ENCODE measurements around the gene POLR3G.

POLR3G gene

GRCh38 chr5:90474235-90475107 is at the start of gene POLR3G, which contains the start of gene MBLAC2:
TSS of gene POLR3G (plus strand) at chr5:90474864. CDS start at chr5:90485568, 10,704 bp downstream.
TSS of gene MBLAC2 (minus strand) at chr5:90474771. CDS start at chr5:90474292, 479 bp downstream.
- Histone ChIP-seq H3K4me3 (ENCODE audit: low read depth, low read length) (peak within 1 kb of the TSS; percentile 88), H3K36me3 (ENCODE audit: control insufficient read depth, insufficient read depth, low read length) (no peaks in the 10 kb centered on the region), H3K27me3 (ENCODE audit: control insufficient read depth, insufficient read depth, low read length) (no peaks in the 10 kb centered on the region), H3K4me1 (ENCODE audit: control insufficient read depth, insufficient read depth, low read length) (peaks cover 20% of the 10 kb centered on the region), H3K9me3 (ENCODE audit: control insufficient read depth, insufficient read depth, low read length) (no peaks in the 10 kb centered on the region), H3K9ac (ENCODE audit: low read depth, low read length) (peak within 1 kb of the TSS; percentile 84)

- H3K9me3 ChIP-seq (ENCODE audit: control insufficient read depth, insufficient read depth, low read length): no peaks in the 10 kb centered on the region
- no peak overlapping the region for H3K9ac ChIP-seq (ENCODE audit: low read depth, low read length)
- no peaks in the 10 kb centered on the region for H3K4me1 ChIP-seq (ENCODE audit: control insufficient read depth, insufficient read depth, low read length)
- H3K36me3 ChIP-seq (ENCODE audit: control insufficient read depth, insufficient read depth, low read length): no peaks in the 10 kb centered on the region
- H3K27me3 ChIP-seq (ENCODE audit: control insufficient read depth, insufficient read depth, low read length): no peaks in the 10 kb centered on the region
- H3K4me3 ChIP-seq (ENCODE audit: low read depth, low read length): no peak overlapping the region
These were observed 40.4 kb upstream of the POLR3G start for GRCh38 chr5:90434116-90434714.

GRCh38 chr5:90437663-90438062 is 37.0 kb upstream of the POLR3G start:
- Histone ChIP-seq H3K4me3 (ENCODE audit: low read depth, low read length) (no peak overlapping the region), H3K27me3 (ENCODE audit: control insufficient read depth, insufficient read depth, low read length) (no peaks in the 10 kb centered on the region), H3K36me3 (ENCODE audit: control insufficient read depth, insufficient read depth, low read length) (no peaks in the 10 kb centered on the region), H3K4me1 (ENCODE audit: control insufficient read depth, insufficient read depth, low read length) (no peaks in the 10 kb centered on the region), H3K9ac (ENCODE audit: low read depth, low read length) (no peak overlapping the region), H3K9me3 (ENCODE audit: control insufficient read depth, insufficient read depth, low read length) (no peaks in the 10 kb centered on the region)

GRCh38 chr5:90438100-90438499 is 36.6 kb upstream of the POLR3G start:
- no peaks in the 10 kb centered on the region for H3K4me1 ChIP-seq (ENCODE audit: control insufficient read depth, insufficient read depth, low read length)
- no peaks in the 10 kb centered on the region for H3K27me3 ChIP-seq (ENCODE audit: control insufficient read depth, insufficient read depth, low read length)
- H3K9ac ChIP-seq (ENCODE audit: low read depth, low read length): no peak overlapping the region
- no peaks in the 10 kb centered on the region for H3K9me3 ChIP-seq (ENCODE audit: control insufficient read depth, insufficient read depth, low read length)
- H3K36me3 ChIP-seq (ENCODE audit: control insufficient read depth, insufficient read depth, low read length): no peaks in the 10 kb centered on the region
- H3K4me3 ChIP-seq (ENCODE audit: low read depth, low read length): no peak overlapping the region

GRCh38 chr5:90440644-90441043 is 34.0 kb upstream of the POLR3G start:
- H3K9ac ChIP-seq (ENCODE audit: low read depth, low read length): no peak overlapping the region
- no peaks in the 10 kb centered on the region for H3K27me3 ChIP-seq (ENCODE audit: control insufficient read depth, insufficient read depth, low read length)
- H3K9me3 ChIP-seq (ENCODE audit: control insufficient read depth, insufficient read depth, low read length): no peaks in the 10 kb centered on the region
- H3K4me3 ChIP-seq (ENCODE audit: low read depth, low read length): no peak overlapping the region
- no peaks in the 10 kb centered on the region for H3K36me3 ChIP-seq (ENCODE audit: control insufficient read depth, insufficient read depth, low read length)
- no peaks in the 10 kb centered on the region for H3K4me1 ChIP-seq (ENCODE audit: control insufficient read depth, insufficient read depth, low read length)

GRCh38 chr5:90446961-90447360 is 27.7 kb upstream of the POLR3G start:
- Histone ChIP-seq H3K9me3 (ENCODE audit: control insufficient read depth, insufficient read depth, low read length) (no peaks in the 10 kb centered on the region), H3K4me1 (ENCODE audit: control insufficient read depth, insufficient read depth, low read length) (no peaks in the 10 kb centered on the region), H3K4me3 (ENCODE audit: low read depth, low read length) (no peak overlapping the region), H3K9ac (ENCODE audit: low read depth, low read length) (no peak overlapping the region), H3K27me3 (ENCODE audit: control insufficient read depth, insufficient read depth, low read length) (no peaks in the 10 kb centered on the region), H3K36me3 (ENCODE audit: control insufficient read depth, insufficient read depth, low read length) (no peaks in the 10 kb centered on the region)

GRCh38 chr5:90461288-90461687 is 13.4 kb upstream of the POLR3G start:
- Histone ChIP-seq H3K4me1 (ENCODE audit: control insufficient read depth, insufficient read depth, low read length) (peaks cover 3% of the 10 kb centered on the region), H3K9me3 (ENCODE audit: control insufficient read depth, insufficient read depth, low read length) (no peaks in the 10 kb centered on the region), H3K4me3 (ENCODE audit: low read depth, low read length) (no peak overlapping the region), H3K36me3 (ENCODE audit: control insufficient read depth, insufficient read depth, low read length) (no peaks in the 10 kb centered on the region), H3K27me3 (ENCODE audit: control insufficient read depth, insufficient read depth, low read length) (no peaks in the 10 kb centered on the region), H3K9ac (ENCODE audit: low read depth, low read length) (no peak overlapping the region)

GRCh38 chr5:90472783-90473395 is 1.8 kb upstream of the POLR3G start:
- H3K36me3 ChIP-seq (ENCODE audit: control insufficient read depth, insufficient read depth, low read length): no peaks in the 10 kb centered on the region
- no peaks in the 10 kb centered on the region for H3K9me3 ChIP-seq (ENCODE audit: control insufficient read depth, insufficient read depth, low read length)
- H3K27me3 ChIP-seq (ENCODE audit: control insufficient read depth, insufficient read depth, low read length): no peaks in the 10 kb centered on the region
- H3K9ac ChIP-seq (ENCODE audit: low read depth, low read length): no peak overlapping the region
- H3K4me1 ChIP-seq (ENCODE audit: control insufficient read depth, insufficient read depth, low read length): peaks cover 19% of the 10 kb centered on the region
- H3K4me3 ChIP-seq (ENCODE audit: low read depth, low read length): peak overlapping the region; percentile 88

- Histone ChIP-seq H3K9me3 (ENCODE audit: control insufficient read depth, insufficient read depth, low read length) (no peaks in the 10 kb centered on the region), H3K36me3 (ENCODE audit: control insufficient read depth, insufficient read depth, low read length) (no peaks in the 10 kb centered on the region), H3K27me3 (ENCODE audit: control insufficient read depth, insufficient read depth, low read length) (no peaks in the 10 kb centered on the region), H3K9ac (ENCODE audit: low read depth, low read length) (peak overlapping the region; percentile 80), H3K4me3 (ENCODE audit: low read depth, low read length) (peak overlapping the region; percentile 88), H3K4me1 (ENCODE audit: control insufficient read depth, insufficient read depth, low read length) (peaks cover 20% of the 10 kb centered on the region)
These were observed 1.0 kb upstream of the POLR3G start for GRCh38 chr5:90473396-90474234.

- Histone ChIP-seq H3K4me3 (ENCODE audit: low read depth, low read length) (peak overlapping the region; percentile 88), H3K4me1 (ENCODE audit: control insufficient read depth, insufficient read depth, low read length) (peaks cover 20% of the 10 kb centered on the region), H3K9ac (ENCODE audit: low read depth, low read length) (no peak overlapping the region), H3K36me3 (ENCODE audit: control insufficient read depth, insufficient read depth, low read length) (no peaks in the 10 kb centered on the region), H3K9me3 (ENCODE audit: control insufficient read depth, insufficient read depth, low read length) (no peaks in the 10 kb centered on the region), H3K27me3 (ENCODE audit: control insufficient read depth, insufficient read depth, low read length) (no peaks in the 10 kb centered on the region)
These were observed 844 bp downstream of the POLR3G start for GRCh38 chr5:90475436-90475980.

GRCh38 chr5:90476391-90476790 is 1.7 kb downstream of the POLR3G start:
- Histone ChIP-seq H3K4me1 (ENCODE audit: control insufficient read depth, insufficient read depth, low read length) (peaks cover 18% of the 10 kb centered on the region), H3K4me3 (ENCODE audit: low read depth, low read length) (peak overlapping the region; percentile 88)

More at GRCh38 chr5:90476391-90476790, 1.7 kb downstream of the POLR3G start:
- H3K9me3 ChIP-seq (ENCODE audit: control insufficient read depth, insufficient read depth, low read length): no peaks in the 10 kb centered on the region
- H3K9ac ChIP-seq (ENCODE audit: low read depth, low read length): no peak overlapping the region
- no peaks in the 10 kb centered on the region for H3K27me3 ChIP-seq (ENCODE audit: control insufficient read depth, insufficient read depth, low read length)
- H3K36me3 ChIP-seq (ENCODE audit: control insufficient read depth, insufficient read depth, low read length): no peaks in the 10 kb centered on the region

Measured in iPS-15b (cell line).